HepG2 (cell line): ENCODE results near the gene TACC2.

ENCODE experiments used
- ELF1 ChIP-seq: sonication (generic); formaldehyde crosslinking; IDR thresholded peaks from 2 replicates; pipeline ENCODE4 v1.4.0; 2020; ENCODE audit warnings: missing genetic modification reagents
- HOMEZ ChIP-seq: IDR thresholded peaks from 2 replicates; pipeline ENCODE4 v1.6.1; 2016; ENCODE audit warnings: low read depth
- MXD4 ChIP-seq: IDR thresholded peaks from 2 replicates; pipeline ENCODE4 v1.6.1; 2016; ENCODE audit warnings: mild to moderate bottlenecking, missing biosample characterization, missing genetic modification reagents
- POLR2A ChIP-seq, 2 experiments: IDR thresholded peaks; 2 replicates each; pipeline ENCODE4 v1.6.1; 2011; ENCODE audit warnings: low read depth in 2 of 2, low read length in 2 of 2, mild to moderate bottlenecking in 1 of 2, moderate library complexity in 1 of 2; ENCODE audit not compliant: insufficient read depth in 1 of 2
- POLR2AphosphoS5 ChIP-seq: IDR thresholded peaks from 2 replicates; pipeline ENCODE4 v1.6.1; 2012; ENCODE audit warnings: low read depth, low read length

GRCh38 chr10:121949049-121949448 is 39.9 kb upstream of the TACC2 start:
- no peak for TF ChIP-seq ELF1 (CRISPR knock-in tag)
- no peak for TF ChIP-seq HOMEZ (CRISPR knock-in tag)
- TF ChIP-seq POLR2AphosphoS5, result no peak
- no peak for TF ChIP-seq POLR2A (IDR thresholded peaks at IDR 0.05; ENCODE audit: insufficient read depth in 1 of 2, low read depth in 2 of 2, low read length in 2 of 2)
- TF ChIP-seq MXD4 (CRISPR knock-in tag), result no peak
